ENCODE results near the gene MTX1. TPM values are rescaled to one million over a fixed set of nuclear protein-coding genes. Genes with fewer than 3 reads are reported as not detected.
"Not testable (repeated sequence)": the region's sequence is repeated elsewhere in the genome, so short reads cannot be mapped to it uniquely, and the experiment has no call there.

MTX1 gene
- total RNA-seq, 1 donor from 2014 or later, result 29.8 TPM

GRCh38 chr1:155245163-155245524 is 36.6 kb downstream of the MTX1 start:
- Mint-ChIP-seq H3K36me3 (ENCODE audit: low read depth) (peaks cover 6% of the 10 kb centered on the region), H3K27me3 (ENCODE audit: low read depth) (no peaks in the 10 kb centered on the region), H3K9me3 (ENCODE audit: low read depth) (no peaks in the 10 kb centered on the region), H3K4me1 (ENCODE audit: low read depth) (peaks cover 38% of the 10 kb centered on the region), H3K27ac (ENCODE audit: unreplicated experiment) (peak overlapping the region; percentile 88), H3K4me3 (ENCODE audit: unreplicated experiment) (peak overlapping the region; percentile 90)
- DNase-seq (ENCODE audit: low spot score), result no peak
- TF ChIP-seq CTCF (IDR thresholded peaks at IDR 0.05), result no peak

- H3K27ac Mint-ChIP-seq (ENCODE audit: unreplicated experiment); H3K36me3 Mint-ChIP-seq (ENCODE audit: low read depth); H3K27me3 Mint-ChIP-seq (ENCODE audit: low read depth): not testable (repeated sequence)
Observed at GRCh38 chr1:155246796-155247195, 38.3 kb downstream of the MTX1 start.

DNA sequence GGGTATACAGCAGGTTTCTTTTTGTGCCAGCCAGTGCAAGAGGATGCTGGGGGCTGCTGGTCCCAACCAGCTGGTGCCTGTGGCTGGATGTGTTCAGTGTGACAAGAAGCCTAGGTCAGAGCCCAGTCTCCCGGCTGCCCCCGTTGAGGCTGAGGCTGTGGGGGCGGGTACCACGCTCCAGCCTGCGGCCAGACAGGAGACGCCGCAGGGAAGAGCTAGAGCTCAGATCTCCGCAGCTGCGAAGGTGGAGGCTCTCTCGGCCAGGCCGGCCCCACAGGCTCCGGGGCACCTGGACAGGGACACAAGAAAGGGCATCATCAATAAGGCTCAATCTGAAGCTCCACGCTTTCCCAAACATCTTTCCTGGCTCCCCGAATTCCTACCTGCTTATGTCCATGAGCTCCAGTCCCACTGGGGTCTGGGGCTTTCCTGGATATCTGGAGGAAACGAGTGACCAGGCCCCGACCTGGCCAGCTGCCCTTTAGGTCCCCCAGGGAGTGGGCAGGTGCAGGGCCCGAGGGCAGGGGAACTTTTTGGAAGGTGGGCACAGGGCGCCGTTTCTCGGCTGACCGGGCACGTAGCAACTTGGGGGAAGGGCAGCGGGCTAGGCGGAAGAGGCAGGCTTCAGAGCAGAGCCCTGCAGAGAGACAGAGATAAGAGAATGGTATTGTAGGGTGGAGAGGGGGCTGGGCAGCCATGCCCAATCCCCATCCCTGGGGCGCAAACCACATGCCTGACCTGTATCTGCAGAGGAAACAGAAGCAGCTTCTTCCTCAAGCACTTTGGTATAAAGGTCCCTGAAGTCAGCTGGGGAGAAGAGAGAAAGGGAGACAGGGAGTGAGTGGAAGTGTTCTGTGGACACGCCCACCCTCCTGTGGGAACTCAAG is 39.4 kb downstream of the MTX1 start:
- Mint-ChIP-seq H3K27ac (ENCODE audit: unreplicated experiment) (no peak overlapping the region), H3K9me3 (ENCODE audit: low read depth) (no peaks in the 10 kb centered on the region), H3K27me3 (ENCODE audit: low read depth) (no peaks in the 10 kb centered on the region), H3K4me1 (ENCODE audit: low read depth) (peaks cover 29% of the 10 kb centered on the region), H3K4me3 (ENCODE audit: unreplicated experiment) (no peak overlapping the region), H3K36me3 (ENCODE audit: low read depth) (peaks cover 6% of the 10 kb centered on the region)
- TF ChIP-seq CTCF (IDR thresholded peaks at IDR 0.05), result no peak
- DNase-seq (ENCODE audit: low spot score), result no peak

More at GRCh38 chr1:155246796-155247195, 38.3 kb downstream of the MTX1 start:
- H3K9me3 Mint-ChIP-seq (ENCODE audit: low read depth); H3K4me3 Mint-ChIP-seq (ENCODE audit: unreplicated experiment); DNase-seq (ENCODE audit: low spot score): not testable (repeated sequence)
- peaks cover 30% of the 10 kb centered on the region for H3K4me1 Mint-ChIP-seq (ENCODE audit: low read depth)

GRCh38 chr1:155250246-155250632 is 41.7 kb downstream of the MTX1 start:
- H3K27ac Mint-ChIP-seq (ENCODE audit: unreplicated experiment), result no peak overlapping the region
- no peaks in the 10 kb centered on the region for H3K27me3 Mint-ChIP-seq (ENCODE audit: low read depth)
- peaks cover 4% of the 10 kb centered on the region for H3K36me3 Mint-ChIP-seq (ENCODE audit: low read depth)
- H3K9me3 Mint-ChIP-seq (ENCODE audit: low read depth), result no peaks in the 10 kb centered on the region
- H3K4me1 Mint-ChIP-seq (ENCODE audit: low read depth), result peaks cover 29% of the 10 kb centered on the region
- DNase-seq (ENCODE audit: low spot score), result no peak
- H3K4me3 Mint-ChIP-seq (ENCODE audit: unreplicated experiment), result no peak overlapping the region
- no peak for TF ChIP-seq CTCF (IDR thresholded peaks at IDR 0.05)

DNA sequence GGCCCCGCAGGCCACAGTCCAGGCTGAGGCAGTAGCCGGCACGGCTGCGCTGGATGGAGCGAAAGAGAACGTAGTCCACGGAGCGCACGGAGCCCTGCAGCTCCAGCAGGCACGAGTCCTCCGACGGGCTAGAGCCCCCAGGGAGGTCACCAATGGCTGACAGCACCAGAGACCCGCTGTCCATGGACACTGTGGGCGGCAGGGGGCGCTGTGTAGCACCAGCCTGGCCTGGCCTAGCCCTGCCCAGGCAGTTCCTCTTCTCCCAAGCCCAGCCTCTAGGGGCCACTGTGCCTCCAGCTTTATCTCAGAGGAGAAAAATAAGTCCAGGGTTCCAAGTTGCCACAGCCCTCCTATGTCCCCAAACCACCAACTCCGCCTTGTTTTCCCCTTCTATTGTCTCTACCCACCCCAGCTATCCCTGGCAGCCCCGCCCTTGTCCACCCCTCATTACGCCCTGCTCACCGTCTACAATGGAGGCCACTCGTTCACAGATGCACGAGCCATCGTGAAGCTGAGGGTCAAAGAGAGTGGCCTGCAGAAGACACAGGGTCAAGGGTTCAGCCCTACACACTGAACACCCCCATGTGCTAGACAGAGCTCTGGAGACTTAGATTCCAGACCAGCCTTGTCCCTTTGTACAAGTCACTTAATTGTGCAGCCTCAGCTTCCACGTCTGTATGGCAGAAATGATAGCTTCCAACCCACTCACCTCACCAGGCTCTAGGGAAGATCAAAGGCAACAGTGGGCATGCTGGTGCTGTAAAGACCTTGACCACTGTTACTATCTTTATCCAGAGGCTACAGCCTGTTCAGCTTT is 42.3 kb downstream of the MTX1 start:
- Mint-ChIP-seq H3K9me3 (ENCODE audit: low read depth) (no peaks in the 10 kb centered on the region), H3K36me3 (ENCODE audit: low read depth) (peaks cover 4% of the 10 kb centered on the region), H3K27ac (ENCODE audit: unreplicated experiment) (peak overlapping the region; percentile 71), H3K4me1 (ENCODE audit: low read depth) (peaks cover 32% of the 10 kb centered on the region), H3K4me3 (ENCODE audit: unreplicated experiment) (no peak overlapping the region), H3K27me3 (ENCODE audit: low read depth) (no peaks in the 10 kb centered on the region)
- TF ChIP-seq CTCF (IDR thresholded peaks at IDR 0.05), result peak; percentile 99
- peak; percentile 95 for DNase-seq (ENCODE audit: low spot score)

Measured in chondrocyte (in vitro differentiated cells).